ENCODE data around the gene SLC66A2.

The SLC66A2 gene

GRCh38 chr18:79898952-79899608, 52.4 kb downstream of the SLC66A2 start:
- H4K20me1 ChIP-seq (ENCODE audit: low read depth, low read length), result no peaks in the 10 kb centered on the region
- H3K9me3 ChIP-seq (ENCODE audit: insufficient read depth, low read length), result peaks cover 20% of the 10 kb centered on the region
- TF ChIP-seq EZH2phosphoT487 (conservative IDR thresholded peaks at IDR 0.05; ENCODE audit: low read length) (no peak), CTCF (IDR thresholded peaks at IDR 0.05; ENCODE audit: insufficient read depth, low read length, poor library complexity, severe bottlenecking) (no peak)

GRCh38 chr18:79897940-79898625, 53.4 kb downstream of the SLC66A2 start:
- Histone ChIP-seq H3K79me2 (ENCODE audit: insufficient read depth, low read length) (no peaks in the 10 kb centered on the region), H3K27me3 (ENCODE audit: low read length) (no peaks in the 10 kb centered on the region), H3K9ac (ENCODE audit: low read length) (no peak overlapping the region), H3K4me3 (ENCODE audit: insufficient read depth, low read length, poor library complexity, severe bottlenecking) (no peak overlapping the region), H3K9me3 (ENCODE audit: insufficient read depth, low read length) (peaks cover 24% of the 10 kb centered on the region), H3K9me2 (replicated peaks; ENCODE audit: insufficient read depth, low read length) (no peaks in the 10 kb centered on the region), H2AFZ (ENCODE audit: low read depth, low read length, severe bottlenecking) (no peak overlapping the region), H3K4me2 (ENCODE audit: low read depth, low read length, poor library complexity, severe bottlenecking) (no peak overlapping the region), H3K36me3 (ENCODE audit: low read length) (no peaks in the 10 kb centered on the region), H3K27ac (ENCODE audit: low read depth, low read length) (no peak overlapping the region), H4K20me1 (ENCODE audit: low read depth, low read length) (no peaks in the 10 kb centered on the region), H3F3A (ENCODE audit: insufficient read depth) (no peaks in the 10 kb centered on the region)
- TF ChIP-seq CTCF (IDR thresholded peaks at IDR 0.05; ENCODE audit: insufficient read depth, low read length, poor library complexity, severe bottlenecking) (no peak), EZH2phosphoT487 (conservative IDR thresholded peaks at IDR 0.05; ENCODE audit: low read length) (no peak)

More at GRCh38 chr18:79898952-79899608, 52.4 kb downstream of the SLC66A2 start:
- Histone ChIP-seq H3K79me2 (ENCODE audit: insufficient read depth, low read length) (no peaks in the 10 kb centered on the region), H3K9me2 (replicated peaks; ENCODE audit: insufficient read depth, low read length) (no peaks in the 10 kb centered on the region), H3K4me3 (ENCODE audit: insufficient read depth, low read length, poor library complexity, severe bottlenecking) (no peak overlapping the region), H3K36me3 (ENCODE audit: low read length) (no peaks in the 10 kb centered on the region), H2AFZ (ENCODE audit: low read depth, low read length, severe bottlenecking) (no peak overlapping the region), H3K9ac (ENCODE audit: low read length) (no peak overlapping the region), H3K27me3 (ENCODE audit: low read length) (no peaks in the 10 kb centered on the region), H3K27ac (ENCODE audit: low read depth, low read length) (no peak overlapping the region), H3K4me2 (ENCODE audit: low read depth, low read length, poor library complexity, severe bottlenecking) (no peak overlapping the region), H3F3A (ENCODE audit: insufficient read depth) (no peaks in the 10 kb centered on the region)

- no peak overlapping the region for H3K9ac ChIP-seq (ENCODE audit: low read length)
- no peak overlapping the region for H3K27ac ChIP-seq (ENCODE audit: low read depth, low read length)
- no peaks in the 10 kb centered on the region for H3K9me2 ChIP-seq (replicated peaks; ENCODE audit: insufficient read depth, low read length)
- TF ChIP-seq CTCF (IDR thresholded peaks at IDR 0.05; ENCODE audit: insufficient read depth, low read length, poor library complexity, severe bottlenecking), result no peak
- TF ChIP-seq EZH2phosphoT487 (conservative IDR thresholded peaks at IDR 0.05; ENCODE audit: low read length), result no peak
- H3K4me3 ChIP-seq (ENCODE audit: insufficient read depth, low read length, poor library complexity, severe bottlenecking), result no peak overlapping the region
- H4K20me1 ChIP-seq (ENCODE audit: low read depth, low read length), result no peaks in the 10 kb centered on the region
- H3K36me3 ChIP-seq (ENCODE audit: low read length), result no peaks in the 10 kb centered on the region
- H3K4me2 ChIP-seq (ENCODE audit: low read depth, low read length, poor library complexity, severe bottlenecking), result no peak overlapping the region
- H3K79me2 ChIP-seq (ENCODE audit: insufficient read depth, low read length), result no peaks in the 10 kb centered on the region
- H2AFZ ChIP-seq (ENCODE audit: low read depth, low read length, severe bottlenecking), result no peak overlapping the region
- H3K27me3 ChIP-seq (ENCODE audit: low read length), result no peaks in the 10 kb centered on the region
- no peaks in the 10 kb centered on the region for H3F3A ChIP-seq (ENCODE audit: insufficient read depth)
- peaks cover 35% of the 10 kb centered on the region for H3K9me3 ChIP-seq (ENCODE audit: insufficient read depth, low read length)
These were observed 54.7 kb downstream of the SLC66A2 start for GRCh38 chr18:79896738-79897137.

Data from SU-DHL-6 (cell line).